Measurements from ENCODE around the gene EXD3.
"Not testable (repeated sequence)": the region's sequence is repeated elsewhere in the genome, so short reads cannot be mapped to it uniquely, and the experiment has no call there.

EXD3 gene

DNA sequence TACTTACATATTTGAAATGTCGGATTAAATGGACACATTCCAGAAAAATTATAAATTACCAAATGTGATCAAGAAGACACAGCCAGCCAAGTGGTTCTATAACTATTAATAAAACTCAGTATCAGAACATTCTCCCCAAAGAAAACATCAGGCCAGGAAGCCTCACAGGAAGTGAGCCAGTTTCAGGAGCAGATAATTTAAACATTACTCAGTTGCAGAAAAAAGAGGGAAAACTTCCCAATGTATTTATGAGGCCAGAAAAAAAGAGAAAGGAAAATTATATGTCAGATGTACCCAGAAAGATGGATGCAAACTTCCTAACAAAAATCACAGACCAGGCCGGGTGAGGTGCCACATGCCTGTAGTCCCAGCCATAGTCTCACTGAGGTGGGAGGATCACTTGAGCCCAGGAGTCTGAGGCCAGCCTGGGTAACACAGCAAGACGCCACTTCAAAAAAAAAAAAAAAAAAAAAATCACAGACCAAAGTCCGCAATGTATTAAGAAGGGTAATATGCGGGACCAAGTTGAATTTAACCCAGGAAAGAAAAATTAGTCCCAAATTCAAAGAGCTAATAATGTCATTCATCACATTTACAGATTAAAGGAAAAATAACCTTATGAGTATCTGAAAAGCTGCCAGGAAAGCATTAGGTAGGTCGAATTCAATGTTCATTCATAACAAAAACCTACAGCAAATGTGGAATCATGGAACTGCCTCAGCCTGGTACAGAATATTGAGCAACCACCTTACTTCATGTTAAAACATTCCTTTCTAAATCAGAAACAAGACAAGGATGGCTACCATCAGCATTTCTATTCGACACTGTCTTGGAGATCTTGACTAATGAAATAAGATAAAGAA lies 83.7 kb downstream of the EXD3 start:
- H3K27ac ChIP-seq (ENCODE audit: low read length) = no peak overlapping the region

DNA sequence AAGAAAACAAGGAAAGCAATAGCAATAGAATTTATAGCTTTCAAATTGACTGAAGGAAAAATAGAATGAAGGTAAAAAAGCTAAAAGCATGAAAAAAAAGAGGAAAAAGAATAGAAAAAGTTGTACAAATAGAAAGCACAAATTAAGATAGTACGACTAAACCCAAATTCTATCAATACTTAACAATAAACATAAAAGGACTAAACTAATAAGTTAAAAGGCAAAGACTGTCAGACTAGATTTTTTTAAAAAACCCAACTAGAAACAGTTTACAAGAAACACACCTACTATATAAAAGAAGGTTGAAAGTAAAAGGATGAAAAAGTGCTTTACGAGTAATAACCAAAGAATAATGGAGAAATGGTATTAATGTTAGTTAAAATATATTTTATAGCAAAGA lies 86.2 kb downstream of the EXD3 start:
- peaks cover 0 to 7% of the 10 kb centered on the region in 2 donors for H3K9me3 ChIP-seq (ENCODE audit: control insufficient read depth in 1 of 2, low read length in 2 of 2)
- H3K4me3 ChIP-seq (ENCODE audit: low read depth in 1 of 2, low read length in 2 of 2) = no peak overlapping the region
- no peaks in the 10 kb centered on the region for H3K4me1 ChIP-seq (ENCODE audit: control insufficient read depth in 1 of 2, insufficient read depth in 2 of 2, low read length in 2 of 2)
- no peaks in the 10 kb centered on the region for H3K27me3 ChIP-seq (ENCODE audit: low read depth, low read length)
- no peaks in the 10 kb centered on the region for H3K36me3 ChIP-seq (ENCODE audit: control insufficient read depth in 1 of 2, insufficient read depth in 2 of 2, low read length in 2 of 2)
- H3K27ac ChIP-seq (ENCODE audit: low read length) = no peak overlapping the region

More for the DNA sequence above, 83.7 kb downstream of the EXD3 start:
- Histone ChIP-seq H3K36me3 (ENCODE audit: control insufficient read depth in 1 of 2, insufficient read depth in 2 of 2, low read length in 2 of 2) (peaks cover 0 to 2% of the 10 kb centered on the region in 2 donors), H3K4me1 (ENCODE audit: control insufficient read depth in 1 of 2, insufficient read depth in 2 of 2, low read length in 2 of 2) (no peaks in the 10 kb centered on the region), H3K27me3 (ENCODE audit: low read depth, low read length) (no peaks in the 10 kb centered on the region), H3K9me3 (ENCODE audit: control insufficient read depth in 1 of 2, low read length in 2 of 2) (peaks cover 0 to 7% of the 10 kb centered on the region in 2 donors), H3K4me3 (ENCODE audit: low read depth in 1 of 2, low read length in 2 of 2) (no peak overlapping the region)

DNA sequence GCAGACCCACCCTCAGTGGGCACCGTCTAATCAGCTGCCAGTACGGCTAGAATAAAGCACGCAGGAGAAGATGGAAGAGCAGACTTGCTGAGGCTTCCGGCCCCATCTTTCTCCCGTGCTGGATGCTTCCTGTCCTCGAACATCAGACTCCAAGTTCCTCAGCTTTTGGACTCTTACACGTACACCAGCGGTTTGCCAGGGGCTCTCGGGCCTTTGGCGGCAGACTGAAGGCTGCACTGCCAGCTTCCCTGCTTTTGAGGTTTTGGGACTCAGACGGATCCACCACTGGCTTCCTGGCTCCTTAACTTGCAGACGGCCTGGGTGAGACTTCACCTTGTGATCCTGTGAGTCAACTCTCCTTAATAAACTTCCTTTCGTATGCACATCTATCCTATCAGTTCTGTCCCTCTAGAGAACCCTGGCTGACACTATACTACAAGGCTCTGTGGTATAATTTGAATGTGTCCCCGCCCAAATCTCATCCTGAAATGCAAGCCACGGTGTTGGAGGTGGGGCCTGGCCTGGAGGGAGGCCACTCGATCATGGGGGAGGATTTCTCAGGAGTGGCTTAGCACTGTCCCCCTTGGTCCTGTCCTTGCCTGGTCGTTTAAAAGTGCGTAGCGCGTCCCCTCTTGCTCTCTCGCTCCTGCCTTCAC lies 89.8 kb downstream of the EXD3 start:
- Histone ChIP-seq H3K4me1 (ENCODE audit: control insufficient read depth in 1 of 2, insufficient read depth in 2 of 2, low read length in 2 of 2) (no peaks in the 10 kb centered on the region), H3K36me3 (ENCODE audit: control insufficient read depth in 1 of 2, insufficient read depth in 2 of 2, low read length in 2 of 2) (no peaks in the 10 kb centered on the region), H3K27me3 (ENCODE audit: low read depth, low read length) (no peaks in the 10 kb centered on the region), H3K4me3 (ENCODE audit: low read depth in 1 of 2, low read length in 2 of 2) (no peak overlapping the region), H3K9me3 (ENCODE audit: control insufficient read depth in 1 of 2, low read length in 2 of 2) (peaks cover 0 to 7% of the 10 kb centered on the region in 2 donors), H3K27ac (ENCODE audit: low read length) (no peak overlapping the region)

DNA sequence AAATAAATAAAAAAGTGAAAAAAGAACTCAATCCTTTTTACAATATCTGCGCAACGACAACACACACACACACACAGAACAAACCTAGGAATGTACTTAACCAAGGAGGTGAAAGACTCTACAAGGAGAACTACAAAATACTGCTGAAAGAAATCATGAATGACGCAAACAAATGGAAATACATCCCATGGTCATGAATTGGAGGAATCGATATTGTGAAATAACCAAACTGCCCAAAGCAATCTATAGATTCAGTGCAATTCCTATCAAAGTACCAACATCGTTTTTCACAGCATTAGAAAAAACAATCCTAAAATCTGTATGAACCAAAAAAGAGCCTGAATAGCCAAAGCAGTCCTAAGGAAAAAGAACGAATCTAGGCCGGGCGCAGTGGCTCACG lies 91.0 kb downstream of the EXD3 start:
- Histone ChIP-seq H3K4me3 (ENCODE audit: low read depth in 1 of 2, low read length in 2 of 2) (no peak overlapping the region), H3K4me1 (ENCODE audit: control insufficient read depth in 1 of 2, insufficient read depth in 2 of 2, low read length in 2 of 2) (no peaks in the 10 kb centered on the region), H3K9me3 (ENCODE audit: control insufficient read depth in 1 of 2, low read length in 2 of 2) (peaks cover 0 to 2% of the 10 kb centered on the region in 2 donors), H3K36me3 (ENCODE audit: control insufficient read depth in 1 of 2, insufficient read depth in 2 of 2, low read length in 2 of 2) (no peaks in the 10 kb centered on the region), H3K27me3 (ENCODE audit: low read depth, low read length) (no peaks in the 10 kb centered on the region), H3K27ac (ENCODE audit: low read length) (no peak overlapping the region)

DNA sequence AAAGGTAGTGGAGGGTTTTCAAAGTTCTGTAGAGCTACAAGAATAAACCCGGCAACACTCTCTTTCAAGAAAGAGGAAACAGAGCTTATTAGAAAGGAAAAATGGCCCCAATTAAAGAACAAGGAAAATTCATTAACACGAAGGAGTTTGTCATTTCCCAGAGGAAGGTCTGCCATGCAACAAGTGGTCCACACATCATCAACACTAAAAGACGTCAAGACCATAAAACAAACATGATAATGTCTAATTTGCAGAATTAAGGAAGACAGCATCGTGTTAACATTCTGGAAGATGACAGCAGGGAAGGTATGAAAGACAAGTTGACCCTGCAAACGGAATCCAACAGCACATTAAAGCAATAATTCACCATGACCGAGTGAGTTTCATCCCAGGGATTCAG lies 92.3 kb downstream of the EXD3 start:
- Histone ChIP-seq H3K27me3 (ENCODE audit: low read depth, low read length) (no peaks in the 10 kb centered on the region), H3K36me3 (ENCODE audit: control insufficient read depth in 1 of 2, insufficient read depth in 2 of 2, low read length in 2 of 2) (no peaks in the 10 kb centered on the region), H3K27ac (ENCODE audit: low read length) (no peak overlapping the region), H3K4me1 (ENCODE audit: control insufficient read depth in 1 of 2, insufficient read depth in 2 of 2, low read length in 2 of 2) (no peaks in the 10 kb centered on the region), H3K4me3 (ENCODE audit: low read depth in 1 of 2, low read length in 2 of 2) (no peak overlapping the region), H3K9me3 (ENCODE audit: control insufficient read depth in 1 of 2, low read length in 2 of 2) (no peaks in the 10 kb centered on the region)

DNA sequence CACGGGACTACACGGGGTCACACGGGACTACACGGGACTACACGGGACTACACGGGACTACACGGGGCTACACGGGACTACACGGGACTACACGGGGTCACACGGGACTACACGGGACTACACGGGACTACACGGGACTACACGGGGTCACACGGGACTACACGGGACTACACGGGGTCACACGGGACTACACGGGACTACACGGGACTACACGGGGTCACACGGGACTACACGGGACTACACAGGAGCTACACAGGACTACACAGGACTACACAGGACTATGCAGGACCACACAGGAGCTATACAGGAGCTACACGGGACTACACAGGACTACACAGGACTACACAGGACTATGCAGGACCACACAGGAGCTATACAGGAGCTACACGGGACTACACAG lies 93.4 kb downstream of the EXD3 start:
- not testable (repeated sequence) for H3K36me3 ChIP-seq (ENCODE audit: control insufficient read depth in 1 of 2, insufficient read depth in 2 of 2, low read length in 2 of 2); H3K27me3 ChIP-seq (ENCODE audit: low read depth, low read length); H3K27ac ChIP-seq (ENCODE audit: low read length); H3K9me3 ChIP-seq (ENCODE audit: control insufficient read depth in 1 of 2, low read length in 2 of 2); H3K4me1 ChIP-seq (ENCODE audit: control insufficient read depth in 1 of 2, insufficient read depth in 2 of 2, low read length in 2 of 2); H3K4me3 ChIP-seq (ENCODE audit: low read depth in 1 of 2, low read length in 2 of 2)

DNA sequence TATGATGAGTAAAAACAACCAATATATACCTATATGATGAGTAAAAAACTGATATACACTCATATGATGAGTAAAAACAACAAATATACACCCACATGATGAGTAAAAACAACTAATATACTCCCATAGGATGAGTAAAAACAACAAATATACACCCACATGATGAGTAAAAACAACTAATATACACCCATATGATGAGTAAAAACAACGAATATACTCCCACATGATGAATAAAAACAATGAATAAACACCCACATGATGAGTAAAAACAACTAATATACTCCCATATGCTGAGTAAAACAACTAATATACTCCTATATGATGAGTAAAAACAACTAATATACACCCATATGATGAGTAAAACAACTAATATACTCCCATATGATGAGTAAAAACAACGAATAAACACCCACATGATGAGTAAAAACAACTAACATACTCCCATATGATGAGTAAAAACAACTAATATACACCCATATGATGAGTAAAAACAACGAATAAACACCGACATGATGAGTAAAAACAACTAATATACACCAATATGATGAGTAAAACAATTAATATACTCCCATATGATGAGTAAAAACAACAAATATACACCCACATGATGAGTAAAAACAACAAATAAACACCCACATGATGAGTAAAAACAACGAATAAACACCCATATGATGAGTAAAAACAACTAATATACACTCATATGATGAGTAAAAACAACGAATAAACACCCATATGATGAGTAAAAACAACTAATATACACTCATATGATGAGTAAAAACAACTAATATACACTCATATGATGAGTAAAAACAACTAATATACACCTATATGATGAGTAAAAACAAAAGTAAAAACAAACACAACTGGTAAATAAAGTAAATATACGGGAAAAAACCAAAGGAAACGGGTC lies 95.1 kb downstream of the EXD3 start:
- not testable (repeated sequence) for H3K27me3 ChIP-seq (ENCODE audit: low read depth, low read length); H3K27ac ChIP-seq (ENCODE audit: low read length); H3K4me3 ChIP-seq (ENCODE audit: low read depth in 1 of 2, low read length in 2 of 2); H3K4me1 ChIP-seq (ENCODE audit: control insufficient read depth in 1 of 2, insufficient read depth in 2 of 2, low read length in 2 of 2); H3K36me3 ChIP-seq (ENCODE audit: control insufficient read depth in 1 of 2, insufficient read depth in 2 of 2, low read length in 2 of 2); H3K9me3 ChIP-seq (ENCODE audit: control insufficient read depth in 1 of 2, low read length in 2 of 2)

DNA sequence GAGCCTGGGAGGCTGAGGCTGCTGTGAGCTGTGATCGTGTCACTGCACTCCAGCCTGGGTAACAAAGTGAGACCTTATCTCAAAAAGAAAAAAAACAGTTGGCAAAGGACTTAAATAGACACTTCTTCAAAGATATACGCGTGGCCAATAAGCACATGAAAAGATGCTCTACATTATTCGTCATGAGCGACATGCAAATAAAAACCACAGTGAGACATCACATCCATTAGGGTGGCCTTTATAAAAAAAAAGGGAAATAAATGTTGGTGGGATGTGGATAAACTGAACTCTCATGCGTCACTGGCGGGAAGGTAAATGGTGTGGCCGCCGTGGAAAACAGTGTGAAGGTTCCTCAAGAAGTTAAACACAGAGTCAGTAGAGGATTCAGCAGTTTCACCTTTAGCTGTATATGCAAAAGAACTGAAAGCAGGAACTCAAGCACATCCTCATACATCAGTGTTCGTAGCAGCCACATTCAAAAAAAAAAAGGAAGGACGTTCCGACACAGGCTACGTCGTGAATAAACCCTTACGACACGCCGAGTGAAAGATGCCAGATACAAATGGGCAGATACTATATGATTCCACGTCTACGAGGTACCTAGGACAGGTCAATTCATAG lies 96.4 kb downstream of the EXD3 start:
- H3K27ac ChIP-seq (ENCODE audit: low read length) = no peak overlapping the region

DNA sequence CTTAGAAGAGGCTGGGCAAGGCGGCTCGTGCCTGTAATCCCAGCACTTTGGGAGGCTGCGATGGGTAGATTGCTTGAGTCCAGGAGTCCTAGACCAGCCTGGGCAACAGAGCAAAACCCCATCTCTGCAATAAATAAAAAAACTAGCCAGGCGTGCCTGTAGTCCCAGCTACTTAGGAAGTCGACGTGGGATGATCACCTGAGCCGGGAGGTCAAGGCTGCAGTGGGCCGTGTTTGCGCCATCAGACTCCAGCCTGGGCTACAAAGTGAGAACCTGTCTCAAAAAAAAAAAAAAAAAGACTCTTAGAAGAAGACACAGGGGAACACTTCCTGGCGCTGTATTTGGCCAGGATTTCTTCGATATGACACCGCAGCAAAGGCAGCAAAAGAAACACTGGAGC lies 97.2 kb downstream of the EXD3 start:
- Histone ChIP-seq H3K4me1 (ENCODE audit: control insufficient read depth in 1 of 2, insufficient read depth in 2 of 2, low read length in 2 of 2) (peaks cover 0 to 4% of the 10 kb centered on the region in 2 donors), H3K9me3 (ENCODE audit: control insufficient read depth in 1 of 2, low read length in 2 of 2) (no peaks in the 10 kb centered on the region), H3K27ac (ENCODE audit: low read length) (no peak overlapping the region), H3K4me3 (ENCODE audit: low read depth in 1 of 2, low read length in 2 of 2) (no peak overlapping the region), H3K36me3 (ENCODE audit: control insufficient read depth in 1 of 2, insufficient read depth in 2 of 2, low read length in 2 of 2) (no peaks in the 10 kb centered on the region), H3K27me3 (ENCODE audit: low read depth, low read length) (no peaks in the 10 kb centered on the region)

More for the DNA sequence above, 96.4 kb downstream of the EXD3 start:
- no peaks in the 10 kb centered on the region for H3K4me1 ChIP-seq (ENCODE audit: control insufficient read depth in 1 of 2, insufficient read depth in 2 of 2, low read length in 2 of 2)
- no peaks in the 10 kb centered on the region for H3K36me3 ChIP-seq (ENCODE audit: control insufficient read depth in 1 of 2, insufficient read depth in 2 of 2, low read length in 2 of 2)
- no peaks in the 10 kb centered on the region for H3K9me3 ChIP-seq (ENCODE audit: control insufficient read depth in 1 of 2, low read length in 2 of 2)
- no peaks in the 10 kb centered on the region for H3K27me3 ChIP-seq (ENCODE audit: low read depth, low read length)
- no peak overlapping the region for H3K4me3 ChIP-seq (ENCODE audit: low read depth in 1 of 2, low read length in 2 of 2)

DNA sequence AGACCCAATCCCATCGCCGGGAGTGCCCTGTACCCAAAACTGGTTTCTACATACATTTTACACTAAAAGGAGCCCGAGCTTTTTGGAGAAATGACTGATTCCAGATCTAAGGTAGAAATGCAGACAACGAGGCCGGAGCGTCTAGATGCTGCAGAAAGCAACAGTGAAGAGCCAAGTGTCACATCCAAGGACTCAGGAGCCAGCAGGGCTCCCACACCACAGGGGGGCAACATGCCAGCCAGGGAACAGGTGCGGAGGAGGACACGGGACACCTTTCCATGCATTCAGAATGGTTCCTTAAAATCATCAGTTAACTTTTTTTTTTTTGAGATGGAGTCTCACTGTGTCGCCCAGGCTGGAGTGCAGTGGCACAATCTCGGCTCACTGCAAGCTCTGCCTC lies 97.8 kb downstream of the EXD3 start:
- no peak overlapping the region for H3K27ac ChIP-seq (ENCODE audit: low read length)
- H3K36me3 ChIP-seq (ENCODE audit: control insufficient read depth in 1 of 2, insufficient read depth in 2 of 2, low read length in 2 of 2) = no peaks in the 10 kb centered on the region
- H3K4me1 ChIP-seq (ENCODE audit: control insufficient read depth in 1 of 2, insufficient read depth in 2 of 2, low read length in 2 of 2) = peaks cover 0 to 5% of the 10 kb centered on the region in 2 donors
- H3K9me3 ChIP-seq (ENCODE audit: control insufficient read depth in 1 of 2, low read length in 2 of 2) = no peaks in the 10 kb centered on the region
- H3K27me3 ChIP-seq (ENCODE audit: low read depth, low read length) = no peaks in the 10 kb centered on the region
- H3K4me3 ChIP-seq (ENCODE audit: low read depth in 1 of 2, low read length in 2 of 2) = no peak overlapping the region

Measured in muscle layer of duodenum (tissue), 2 donors.